ENCODE data around the gene PRKCB.
"Not testable (repeated sequence)": the region's sequence is repeated elsewhere in the genome, so short reads cannot be mapped to it uniquely, and the experiment has no call there.

The PRKCB gene

DNA sequence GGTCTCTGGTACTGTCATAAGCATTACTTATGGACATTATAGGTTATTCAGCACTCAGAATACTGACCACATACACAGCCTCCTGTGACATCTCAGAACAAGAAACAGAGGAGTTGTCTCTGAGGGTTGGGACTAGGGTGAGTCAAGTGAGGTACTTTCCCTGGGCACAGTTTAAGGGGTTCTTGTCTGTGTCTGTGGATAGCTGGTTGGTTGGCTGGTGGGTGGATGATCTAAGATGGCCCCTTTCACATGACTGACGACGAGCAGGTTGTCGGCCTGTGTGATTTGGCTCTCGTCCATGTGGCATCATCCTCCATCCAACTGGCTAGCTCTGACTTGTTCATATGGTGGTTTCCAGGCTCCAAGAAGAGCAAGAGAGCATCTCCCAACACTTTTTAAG is 163.9 kb downstream of the PRKCB start:
- no peak for DNase-seq

- DNase-seq: no peak
Observed at GRCh38 chr16:24001710-24002109, 165.9 kb downstream of the PRKCB start.

DNA sequence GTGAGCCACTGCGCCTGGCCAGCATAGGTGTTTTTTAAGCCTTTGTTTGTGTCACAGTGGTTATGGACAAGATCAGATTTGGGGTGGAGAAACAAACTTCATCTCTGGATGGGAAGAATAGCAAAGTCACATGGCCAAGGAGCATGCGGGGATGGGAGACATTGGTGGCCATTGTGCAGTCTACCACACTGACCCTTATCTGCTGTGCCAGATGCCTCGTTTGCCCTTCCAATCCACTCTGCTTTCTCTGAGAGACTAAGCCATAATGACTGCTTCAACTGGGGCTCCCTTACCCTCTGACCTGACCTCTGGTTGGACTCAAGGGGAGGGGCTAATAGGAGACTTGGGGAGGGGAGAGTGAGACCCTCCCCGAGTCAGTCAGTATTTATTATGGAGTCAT is 166.8 kb downstream of the PRKCB start:
- DNase-seq: no peak

GRCh38 chr16:24005577-24005976 is 169.8 kb downstream of the PRKCB start:
- DNase-seq: no peak

DNA sequence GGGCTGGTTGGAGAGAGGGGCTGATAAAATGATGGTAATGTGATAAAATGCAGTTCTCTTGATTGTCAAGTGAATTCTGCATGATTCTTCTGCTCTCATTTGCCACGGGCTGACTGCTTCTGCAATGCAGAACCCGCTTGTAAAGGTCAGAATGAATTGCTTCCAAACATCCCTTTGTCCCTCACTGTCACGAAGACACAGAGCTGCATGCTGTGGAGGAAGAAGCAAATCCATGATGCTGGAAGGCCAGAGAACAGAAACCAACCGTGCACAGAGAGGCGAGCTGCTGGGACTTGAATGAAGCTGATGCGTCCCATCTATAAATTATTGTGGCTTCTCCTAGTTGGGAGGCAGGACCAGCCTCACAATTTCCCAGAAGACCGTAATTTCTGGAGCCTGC is 171.6 kb downstream of the PRKCB start:
- DNase-seq: no peak

GRCh38 chr16:24007934-24008333 is 172.2 kb downstream of the PRKCB start:
- no peak for DNase-seq

DNA sequence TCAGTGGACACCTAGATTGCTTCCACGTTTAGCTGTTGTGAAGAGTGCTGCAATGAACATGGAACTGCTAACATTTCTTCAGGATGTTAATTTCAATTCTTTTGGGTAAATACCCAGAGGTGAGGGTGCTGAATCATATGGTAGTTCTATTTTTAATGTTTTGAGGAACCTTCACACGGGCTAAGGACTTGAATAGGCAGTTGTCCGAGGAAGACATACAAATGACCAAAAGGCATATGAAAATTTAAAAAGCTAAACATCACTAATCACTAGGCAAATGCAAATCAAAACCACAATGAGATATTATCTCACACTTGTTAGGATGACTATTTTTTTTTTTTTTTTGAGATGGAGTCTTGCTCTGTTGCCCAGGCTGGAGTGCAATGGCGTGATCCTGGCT is 173.3 kb downstream of the PRKCB start:
- no peak for DNase-seq

DNA sequence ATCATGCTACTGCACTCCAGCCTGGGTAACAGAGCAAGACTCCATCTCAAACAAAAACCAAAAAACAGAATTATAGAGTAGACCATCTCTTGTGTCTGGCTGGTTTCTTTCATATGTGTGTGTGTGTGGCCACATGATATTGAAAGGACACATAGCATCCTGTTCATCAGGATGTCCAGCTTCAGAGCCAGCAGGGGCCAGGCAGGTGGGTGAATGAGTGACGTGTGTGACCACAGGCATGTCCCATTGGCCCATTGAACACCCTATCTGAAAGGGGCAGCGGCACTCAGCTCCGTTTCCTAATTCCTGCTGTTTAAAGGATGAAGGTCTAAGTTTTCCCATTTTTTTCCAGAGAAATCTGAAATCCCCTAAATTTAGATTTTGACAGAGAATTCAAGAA is 174.2 kb downstream of the PRKCB start:
- DNase-seq: no peak

- peak in 52 of 56 donors; percentile 1 to 92 (median 42) for DNase-seq
Observed at GRCh38 chr16:24010440-24011089, 174.8 kb downstream of the PRKCB start.

DNA sequence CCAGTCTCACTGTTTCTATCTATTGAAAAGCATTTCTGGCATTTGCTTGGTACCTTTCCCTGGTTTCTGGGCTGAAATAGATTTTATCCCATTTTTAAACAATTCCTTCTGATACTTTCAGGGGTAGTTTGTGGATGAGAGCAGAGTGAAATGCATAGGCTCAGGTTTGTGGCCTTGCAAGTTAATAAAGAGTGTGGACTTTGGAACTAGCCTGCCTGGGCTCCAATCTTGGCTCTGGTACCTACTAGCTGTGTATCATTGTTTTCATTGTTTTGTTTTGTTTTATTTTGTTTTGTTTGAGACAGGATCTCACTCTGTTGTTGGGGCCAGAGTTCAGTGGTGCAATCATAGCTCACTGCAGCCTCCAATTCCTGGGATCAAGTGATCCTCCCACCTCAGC is 175.5 kb downstream of the PRKCB start:
- DNase-seq: no peak

DNA sequence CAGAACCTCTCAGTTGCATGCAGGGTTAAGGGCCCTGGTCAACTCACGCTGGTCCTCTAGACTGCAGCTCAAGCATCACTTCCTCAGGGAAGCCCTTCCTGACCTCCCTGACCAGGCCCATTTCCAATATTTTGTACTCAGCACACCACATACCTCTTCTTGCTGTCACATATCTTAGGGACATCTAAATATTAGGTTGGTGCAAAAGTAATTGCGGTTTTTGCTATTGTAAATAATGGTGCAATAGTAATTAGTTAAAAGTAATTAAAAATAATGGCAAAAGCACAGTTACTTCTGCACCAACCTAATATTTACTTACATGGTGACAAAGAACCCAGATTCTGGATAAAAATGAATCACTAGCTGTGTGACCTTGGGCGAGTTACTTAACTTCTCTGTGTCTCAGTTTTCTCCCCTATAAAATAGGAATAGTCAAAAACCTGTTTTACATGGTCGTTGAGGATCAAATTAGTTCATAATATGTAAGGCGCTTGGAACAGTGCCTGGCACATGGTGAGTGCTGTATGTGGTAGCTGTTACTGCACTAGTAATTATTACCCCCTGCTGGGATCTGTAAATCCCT is 177.4 kb downstream of the PRKCB start:
- DNase-seq: no peak

GRCh38 chr16:24013864-24014645 is 178.3 kb downstream of the PRKCB start:
- DNase-seq: no peak

GRCh38 chr16:24014955-24015354 is 179.2 kb downstream of the PRKCB start:
- DNase-seq: not testable (repeated sequence)

DNA sequence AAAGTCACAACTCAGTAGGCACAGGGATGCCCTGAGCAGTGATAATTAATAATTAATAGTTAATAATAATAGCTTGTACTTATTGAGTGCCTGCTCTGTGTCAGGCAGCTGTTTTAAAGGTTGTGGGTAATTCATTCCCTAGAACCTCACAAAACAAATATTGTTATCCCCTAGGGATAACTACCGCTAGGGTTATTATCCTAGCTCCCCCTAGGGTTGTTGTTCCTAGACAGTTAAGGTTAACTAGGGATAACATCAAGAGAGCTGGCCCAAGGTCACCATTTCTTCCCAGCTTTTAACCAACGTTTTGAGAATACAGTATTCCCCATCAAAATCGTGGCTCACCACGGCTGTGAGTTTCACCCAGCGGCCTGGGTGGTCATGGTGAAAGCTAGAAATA is 180.1 kb downstream of the PRKCB start:
- no peak for DNase-seq

- DNase-seq: no peak
Observed at GRCh38 chr16:24018485-24018884, 182.7 kb downstream of the PRKCB start.

- no peak for DNase-seq
Observed at GRCh38 chr16:24022797-24023196, 187.0 kb downstream of the PRKCB start.

DNA sequence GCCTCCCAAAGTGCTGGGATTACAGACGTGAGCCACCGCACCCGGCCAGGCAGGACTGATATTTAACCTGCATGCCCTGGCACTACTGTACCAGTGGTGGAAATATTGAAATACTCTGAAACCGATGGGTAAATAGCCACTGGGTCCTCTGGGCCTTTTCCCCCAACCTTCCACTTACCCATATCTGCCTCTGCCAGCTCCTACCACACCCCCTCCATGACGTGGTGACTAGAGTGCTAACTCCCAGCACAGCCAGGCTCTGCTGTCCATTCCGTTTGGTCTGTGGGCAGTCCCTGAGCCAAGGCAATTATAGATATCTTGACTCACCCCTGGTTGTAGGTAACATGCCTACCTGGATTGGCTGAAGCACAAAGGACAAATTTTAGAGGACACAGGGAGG is 187.8 kb downstream of the PRKCB start:
- no peak for DNase-seq

DNA sequence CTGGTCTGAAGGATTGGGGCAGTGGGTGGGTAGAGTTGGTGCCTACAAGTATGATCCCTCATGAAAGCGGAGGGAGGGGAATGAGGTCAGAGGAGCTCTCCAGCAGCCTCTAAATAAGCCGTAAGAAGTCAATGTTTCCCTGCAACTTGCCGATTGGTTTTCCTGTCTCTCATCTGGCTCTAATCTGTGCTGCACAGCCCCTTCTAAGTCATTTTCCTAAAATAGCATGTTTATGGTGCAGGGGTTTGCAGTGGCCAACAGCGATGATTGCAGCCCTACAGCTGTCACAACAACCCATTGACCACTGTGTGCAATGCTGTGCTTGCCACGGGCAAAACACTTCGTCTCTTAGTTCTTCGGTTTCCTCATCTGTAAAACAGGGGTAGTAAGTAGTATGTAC is 189.2 kb downstream of the PRKCB start:
- no peak for DNase-seq

DNA sequence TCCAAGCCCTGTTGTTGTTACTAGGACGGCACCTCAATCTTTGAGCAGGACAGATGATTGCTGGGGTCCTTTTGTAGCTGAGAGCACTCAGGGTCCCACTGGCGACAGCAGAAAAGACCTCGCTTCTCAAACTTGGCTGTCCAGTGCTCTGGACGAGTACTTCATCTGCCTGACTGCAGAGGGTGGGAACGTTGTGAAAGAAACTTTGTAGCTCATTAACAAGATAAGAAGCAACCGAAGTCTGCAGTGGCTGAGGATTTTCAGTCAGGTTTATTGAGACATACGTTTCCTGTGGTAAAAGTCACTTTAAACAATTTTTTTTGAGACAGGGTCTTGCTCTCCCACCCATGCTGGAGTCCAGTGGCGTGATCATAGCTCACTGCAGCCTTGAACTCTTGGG is 191.7 kb downstream of the PRKCB start:
- no peak for DNase-seq

GRCh38 chr16:24029841-24030240 is 194.1 kb downstream of the PRKCB start:
- DNase-seq: not testable (repeated sequence)

DNA sequence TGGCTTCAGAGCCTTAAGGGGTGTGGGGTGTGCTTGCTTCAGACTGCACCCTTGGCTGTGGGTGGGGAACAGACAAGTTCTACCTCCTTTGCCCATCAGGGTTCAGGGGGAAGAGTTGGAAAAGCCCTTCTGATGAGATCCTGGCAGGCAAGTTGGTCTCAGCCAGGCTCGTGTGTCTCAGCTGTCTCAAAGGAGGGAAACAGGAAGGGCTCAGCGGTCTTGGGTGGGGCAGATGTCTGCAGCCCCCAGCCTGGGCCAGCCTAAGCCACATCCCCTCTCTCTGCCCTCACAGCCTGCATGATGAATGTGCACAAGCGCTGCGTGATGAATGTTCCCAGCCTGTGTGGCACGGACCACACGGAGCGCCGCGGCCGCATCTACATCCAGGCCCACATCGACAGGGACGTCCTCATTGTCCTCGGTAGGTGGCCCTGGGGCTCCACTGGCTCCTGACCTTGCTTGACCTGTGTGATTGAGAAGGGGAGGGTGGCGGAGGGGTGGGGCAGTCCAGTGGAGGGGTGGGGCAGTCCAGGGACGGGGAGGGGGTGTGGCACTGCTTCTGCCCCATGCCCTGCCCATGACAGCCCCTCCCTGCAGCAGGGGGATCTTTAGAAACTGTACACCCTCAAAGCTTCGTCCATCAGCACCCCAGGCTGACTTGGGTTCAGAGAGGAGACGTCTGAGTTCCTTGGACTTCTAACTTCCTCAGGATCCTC is 199.5 kb downstream of the PRKCB start:
- DNase-seq: no peak

- DNase-seq: no peak
Observed at GRCh38 chr16:24036038-24036543, 200.3 kb downstream of the PRKCB start.

Data from amygdala (tissue), 56 donors.